ENCODE measurements around the gene KRT36.

Gene KRT36

DNA sequence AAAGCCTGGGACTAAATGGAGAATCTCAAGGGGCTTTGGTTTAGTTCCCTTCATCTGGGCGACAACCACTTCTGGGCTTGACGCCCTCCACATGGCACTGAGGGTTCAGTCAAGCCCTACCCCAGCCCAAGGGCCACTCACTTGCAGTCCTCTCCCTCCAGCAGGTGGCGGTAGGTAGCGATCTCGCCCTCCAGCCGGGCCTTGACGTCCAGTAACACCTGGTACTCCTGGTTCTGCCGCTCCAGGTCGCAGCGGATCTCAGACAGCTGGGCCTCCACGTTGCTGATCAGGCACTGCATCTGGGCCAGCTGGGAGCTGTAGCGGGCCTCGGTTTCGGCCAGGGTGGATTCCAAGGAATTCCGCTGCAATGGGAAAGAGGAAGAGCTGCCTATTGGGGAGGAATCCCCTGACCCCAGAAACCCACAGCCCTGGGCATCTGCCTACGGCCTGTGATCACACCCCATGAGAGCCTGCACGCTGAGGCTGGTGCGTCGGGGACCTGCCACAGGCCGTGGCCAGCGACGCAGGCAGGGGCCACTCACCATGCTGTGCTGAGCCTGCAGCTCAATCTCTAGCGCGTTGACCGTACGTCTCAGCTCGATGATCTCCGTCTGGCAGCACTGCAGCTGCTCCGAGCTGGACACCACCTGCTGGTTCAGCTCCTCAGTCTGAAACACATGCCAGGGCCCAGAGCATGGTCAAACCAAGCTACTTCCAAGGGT, 2.7 kb downstream of the KRT36 start:
- TF ChIP-seq, protein P1, sequence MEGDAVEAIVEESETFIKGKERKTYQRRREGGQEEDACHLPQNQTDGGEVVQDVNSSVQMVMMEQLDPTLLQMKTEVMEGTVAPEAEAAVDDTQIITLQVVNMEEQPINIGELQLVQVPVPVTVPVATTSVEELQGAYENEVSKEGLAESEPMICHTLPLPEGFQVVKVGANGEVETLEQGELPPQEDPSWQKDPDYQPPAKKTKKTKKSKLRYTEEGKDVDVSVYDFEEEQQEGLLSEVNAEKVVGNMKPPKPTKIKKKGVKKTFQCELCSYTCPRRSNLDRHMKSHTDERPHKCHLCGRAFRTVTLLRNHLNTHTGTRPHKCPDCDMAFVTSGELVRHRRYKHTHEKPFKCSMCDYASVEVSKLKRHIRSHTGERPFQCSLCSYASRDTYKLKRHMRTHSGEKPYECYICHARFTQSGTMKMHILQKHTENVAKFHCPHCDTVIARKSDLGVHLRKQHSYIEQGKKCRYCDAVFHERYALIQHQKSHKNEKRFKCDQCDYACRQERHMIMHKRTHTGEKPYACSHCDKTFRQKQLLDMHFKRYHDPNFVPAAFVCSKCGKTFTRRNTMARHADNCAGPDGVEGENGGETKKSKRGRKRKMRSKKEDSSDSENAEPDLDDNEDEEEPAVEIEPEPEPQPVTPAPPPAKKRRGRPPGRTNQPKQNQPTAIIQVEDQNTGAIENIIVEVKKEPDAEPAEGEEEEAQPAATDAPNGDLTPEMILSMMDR (IDR thresholded peaks at IDR 0.05), result peak; percentile 86
- TF ChIP-seq ZFX (IDR thresholded peaks at IDR 0.05; ENCODE audit: borderline replicate concordance), result no peak
- H3K27ac ChIP-seq, result no peak overlapping the region

DNA sequence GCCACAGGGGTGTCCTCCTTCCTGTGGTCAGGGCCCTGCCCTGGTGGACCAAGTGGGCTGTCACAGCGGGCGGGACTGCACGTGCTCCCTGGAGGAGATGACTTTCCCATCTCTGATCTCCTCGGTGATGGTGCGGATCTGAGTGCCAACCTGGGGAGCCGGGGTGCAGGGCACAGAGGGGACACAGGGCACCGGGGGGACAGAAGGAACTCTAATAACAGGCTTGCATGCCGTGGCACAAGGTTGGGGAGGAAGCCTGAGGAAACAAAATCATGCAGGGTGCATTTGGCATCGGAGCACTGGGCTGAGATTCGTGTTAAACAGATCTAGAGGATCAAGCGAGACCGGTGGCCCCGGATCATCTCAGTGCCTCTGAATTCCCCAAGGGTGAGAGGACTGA, 3.4 kb downstream of the KRT36 start:
- TF ChIP-seq, protein P1 (IDR thresholded peaks at IDR 0.05), result no peak
- no peak for TF ChIP-seq ZFX (IDR thresholded peaks at IDR 0.05; ENCODE audit: borderline replicate concordance)
- no peak overlapping the region for H3K27ac ChIP-seq

DNA sequence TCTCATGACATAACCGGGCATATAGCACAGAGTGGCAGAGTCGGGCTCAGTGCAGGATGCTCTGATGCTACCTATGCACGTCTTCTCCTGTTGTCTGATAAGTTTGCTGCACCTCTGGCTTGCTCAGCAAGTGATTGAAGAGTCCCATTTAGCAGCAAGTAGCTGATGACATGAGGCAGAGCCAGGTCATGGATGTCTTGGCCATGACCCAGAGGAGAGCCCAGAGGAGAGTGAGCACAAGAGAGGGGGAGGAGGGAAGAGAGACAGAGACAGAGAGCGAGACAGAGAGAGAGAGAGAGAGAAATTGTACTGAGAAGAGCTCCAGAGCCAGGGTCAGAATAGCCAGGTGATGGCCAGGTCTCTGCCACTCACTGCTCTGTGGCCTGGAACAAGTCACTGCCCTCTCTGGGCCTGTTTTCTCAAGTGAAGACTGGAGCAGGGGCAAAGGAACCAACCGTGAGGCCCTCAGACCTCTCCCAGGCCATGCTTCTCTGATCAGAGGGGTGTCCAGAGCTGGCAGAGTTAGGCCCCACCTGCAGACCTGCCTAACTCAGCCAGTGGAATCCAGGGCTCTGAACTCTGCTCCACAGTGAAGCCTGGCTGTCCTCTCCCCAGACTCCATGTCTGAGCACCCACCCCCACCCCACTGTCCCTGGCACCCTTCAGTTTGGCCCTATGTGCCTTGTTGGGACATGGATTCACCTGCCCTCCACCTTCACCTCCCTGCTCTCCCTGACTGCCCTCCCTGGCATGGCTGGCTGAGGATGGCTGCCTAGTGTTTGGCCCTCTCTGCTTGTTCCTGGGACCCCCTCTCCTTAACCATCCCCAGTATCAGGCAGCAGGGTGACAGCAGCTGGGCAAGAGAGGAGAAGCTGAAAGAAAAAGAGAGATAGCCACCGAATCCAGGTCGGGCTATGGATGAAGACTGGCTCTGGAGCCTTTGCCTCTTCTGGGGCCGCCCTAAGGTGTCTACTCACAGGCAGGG, 4.5 kb downstream of the KRT36 start:
- TF ChIP-seq ZFX (IDR thresholded peaks at IDR 0.05; ENCODE audit: borderline replicate concordance), result no peak
- TF ChIP-seq, protein P1 (IDR thresholded peaks at IDR 0.05), result no peak
- no peak overlapping the region for H3K27ac ChIP-seq

DNA sequence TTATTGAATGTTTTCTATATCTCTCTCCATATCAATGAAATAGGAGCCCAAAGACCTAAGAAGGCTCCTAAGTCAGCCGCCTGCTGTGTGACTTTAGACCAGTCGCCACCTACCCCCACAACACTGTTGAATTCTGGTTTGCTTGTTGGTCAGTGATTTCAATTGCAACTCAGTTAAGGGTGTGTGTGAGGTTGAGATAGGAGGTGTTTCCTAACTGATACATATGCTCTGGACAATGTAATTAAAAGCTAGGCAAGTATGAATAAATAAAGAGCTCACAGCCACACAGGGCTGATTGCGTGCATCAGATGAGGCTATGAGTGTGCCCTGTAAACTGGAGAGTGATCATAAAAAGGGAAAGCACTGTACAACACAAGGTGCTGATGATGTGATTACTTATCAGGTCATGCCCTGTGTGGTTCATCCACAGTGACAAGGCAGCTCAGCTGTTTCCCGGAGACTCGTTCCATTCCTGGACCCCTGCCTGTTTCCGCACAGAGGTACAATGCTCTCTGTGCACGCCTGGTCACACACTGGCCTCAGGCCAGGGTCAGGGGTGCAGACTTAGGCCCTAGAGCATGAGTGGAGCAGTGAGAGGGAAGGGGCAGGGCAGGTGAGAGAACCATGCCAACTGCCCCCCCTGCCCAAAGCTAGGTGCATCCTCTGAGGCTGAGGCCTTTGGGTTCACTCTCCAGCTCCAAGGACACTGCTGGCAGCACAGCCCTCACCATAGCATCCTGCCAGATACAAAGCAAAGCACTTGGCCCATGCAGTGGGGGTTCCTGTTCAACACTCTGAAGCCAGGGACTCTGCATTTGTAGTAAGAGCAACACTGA, 5.5 kb downstream of the KRT36 start:
- TF ChIP-seq, protein P1 (IDR thresholded peaks at IDR 0.05), result no peak
- no peak for TF ChIP-seq ZFX (IDR thresholded peaks at IDR 0.05; ENCODE audit: borderline replicate concordance)
- no peak overlapping the region for H3K27ac ChIP-seq

DNA sequence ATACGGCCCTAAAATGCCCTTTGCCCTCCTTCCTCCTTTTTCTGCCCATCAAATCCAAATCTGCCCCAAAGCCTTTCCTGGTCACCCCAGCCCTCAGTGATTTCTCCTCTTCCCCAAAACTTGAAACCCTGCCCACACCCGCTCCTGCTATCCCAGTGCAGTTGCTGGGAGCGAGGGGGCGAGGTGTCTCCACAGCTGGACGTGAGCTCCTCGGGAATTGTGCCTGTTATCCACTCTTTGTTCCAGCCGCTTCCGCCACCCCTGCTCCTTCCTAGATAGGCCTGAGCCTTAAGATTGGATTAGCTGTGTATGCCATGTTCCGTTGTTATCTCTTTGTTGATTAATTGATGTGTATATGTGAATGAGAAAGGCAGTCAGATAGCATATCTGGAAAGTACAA, 6.2 kb downstream of the KRT36 start:
- no peak overlapping the region for H3K27ac ChIP-seq
- TF ChIP-seq ZFX (IDR thresholded peaks at IDR 0.05; ENCODE audit: borderline replicate concordance), result no peak
- TF ChIP-seq, protein P1 (IDR thresholded peaks at IDR 0.05), result no peak

DNA sequence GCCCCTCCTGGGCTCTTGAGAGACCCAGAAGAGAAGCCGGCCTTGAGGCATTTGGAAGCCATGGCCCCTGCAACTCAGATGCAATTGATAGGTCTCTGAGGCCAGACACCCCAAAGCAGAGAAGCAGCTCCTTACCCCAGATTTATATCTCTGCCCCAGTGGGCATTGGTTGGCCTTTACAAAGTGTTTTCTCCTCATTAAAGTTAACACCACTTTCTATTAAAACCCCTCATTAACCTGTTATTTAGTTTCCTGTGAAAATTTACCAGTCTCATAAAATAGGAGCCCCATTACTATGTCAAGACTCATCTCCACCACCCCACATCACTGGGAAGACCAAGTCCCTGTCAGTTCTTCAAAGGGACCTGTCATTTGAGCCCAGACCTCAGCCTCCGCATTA, 8.7 kb downstream of the KRT36 start, which contains the start of gene KRT35:
Gene KRT35 (minus strand): TSS at position 116 of the 400 bp plus-strand sequence. CDS start 54 bp downstream, at position 62.
- H3K27ac ChIP-seq, result no peak within 1 kb of the TSS
- TF ChIP-seq, protein P1 (IDR thresholded peaks at IDR 0.05), result no peak
- no peak for TF ChIP-seq ZFX (IDR thresholded peaks at IDR 0.05; ENCODE audit: borderline replicate concordance)
